ENCODE data around the gene SSTR5.

The SSTR5 gene

GRCh38 chr16:1127101-1127500 is 54.6 kb downstream of the SSTR5 start:
- DNase-seq = no peak

GRCh38 chr16:1127971-1128715 is 55.6 kb downstream of the SSTR5 start:
- no peak for DNase-seq

DNA sequence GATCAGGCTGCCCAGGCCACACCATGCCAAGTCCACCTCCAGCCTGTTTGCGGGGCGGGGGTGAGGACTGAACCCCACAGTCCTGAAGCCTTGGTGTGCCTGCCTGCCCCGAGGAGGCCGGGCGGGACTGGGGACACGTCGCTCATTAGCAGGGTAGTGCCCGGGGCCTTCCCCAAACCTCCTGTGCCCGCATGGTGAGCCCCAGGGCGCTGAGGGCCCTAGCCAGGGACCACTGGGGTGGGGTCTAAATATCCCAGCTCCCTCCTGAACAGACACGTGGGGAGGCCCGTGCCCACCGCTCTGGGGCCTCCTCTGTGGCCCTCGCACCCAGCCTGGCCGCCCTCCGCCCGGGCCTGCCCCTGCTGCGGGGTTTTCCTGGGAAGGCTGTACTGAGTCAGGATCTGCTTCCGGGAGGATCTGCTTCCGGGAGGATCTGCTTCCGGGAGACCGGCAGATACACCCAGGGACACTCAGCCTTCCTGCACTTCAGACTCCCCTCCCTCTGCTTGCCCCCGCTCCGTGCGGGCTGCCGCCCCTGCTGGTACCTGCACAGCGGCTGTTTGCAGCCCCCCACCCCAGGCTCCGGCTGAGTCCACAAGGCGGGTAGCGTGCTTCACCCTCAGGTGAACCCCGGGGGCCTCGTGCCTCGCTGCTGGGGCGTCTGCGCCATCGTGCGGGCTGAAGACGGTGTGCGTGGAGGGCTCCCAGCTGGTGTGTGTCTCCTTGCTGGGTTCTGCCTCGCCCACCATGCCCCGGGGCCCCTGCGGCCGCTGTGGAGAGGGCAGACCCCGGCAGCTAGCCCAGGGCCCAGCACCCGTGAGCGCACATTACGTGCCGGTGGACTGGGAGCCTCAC is 56.8 kb downstream of the SSTR5 start:
- DNase-seq = no peak

DNA sequence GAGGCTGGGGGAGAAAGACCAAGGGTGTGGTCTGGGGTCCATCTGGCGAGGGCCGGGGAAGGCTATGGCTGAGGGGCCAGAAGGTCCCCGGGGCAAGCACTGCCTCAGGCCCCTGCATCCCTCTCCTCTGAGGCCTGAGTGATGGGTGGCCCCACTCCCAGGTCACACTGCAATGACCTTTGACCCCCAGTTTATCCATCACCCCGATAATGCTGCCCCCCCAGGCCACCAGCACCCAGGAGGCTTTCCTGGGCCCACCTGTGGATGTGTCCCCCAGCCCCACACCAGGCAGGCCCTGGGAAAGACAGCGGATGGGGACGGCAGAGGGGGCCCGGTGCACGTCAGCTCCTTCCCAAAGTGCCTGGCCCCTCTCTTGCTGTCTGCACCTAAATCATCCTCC is 57.8 kb downstream of the SSTR5 start:
- DNase-seq = no peak

Data from femur (tissue), 1 donor.